Myocyte (in vitro differentiated cells): ENCODE data around the gene CD151. TPM values are rescaled to one million over a fixed set of nuclear protein-coding genes. Genes with fewer than 3 reads are reported as not detected.

Experiments
- DNase-seq: peaks from one replicate; pipeline ENCODE4 v3.0.0-alpha.2; 2012; ENCODE audit warnings: low read depth
- total RNA-seq: library from RNA; depleted of rRNA; stranded (reverse); fragments of >200 nt; gene quantifications from 2 replicates; pipeline ENCODE4 v1.2.3, GENCODE V29; 2014

CD151 gene
- total RNA-seq, 1 donor from 2014 or later = 900 TPM

DNA sequence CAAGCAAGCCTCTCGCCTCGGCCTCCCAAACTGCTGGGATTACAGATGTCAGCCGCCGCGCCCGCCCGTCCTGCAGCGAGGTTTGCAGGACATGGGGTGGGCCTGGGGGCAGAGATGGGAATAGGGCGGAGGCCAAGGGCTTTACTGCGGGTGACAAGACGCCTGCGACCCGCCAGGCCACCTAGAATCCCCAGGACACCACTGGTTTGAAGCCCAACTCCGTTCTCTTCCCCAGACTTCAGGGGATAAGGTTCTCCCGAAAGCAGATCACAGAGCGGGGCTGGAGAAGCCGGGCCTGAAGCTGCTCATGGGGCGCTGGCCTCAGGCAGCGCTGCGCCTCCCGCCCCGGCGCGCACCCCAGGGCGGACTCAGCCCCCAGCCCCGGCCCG, 9.2 kb downstream of the CD151 start:
- no peak for DNase-seq

- DNase-seq = peak; percentile 89
These were observed 9.7 kb downstream of the CD151 start, which contains the start of the genes POLR2L and TSPAN4 for GRCh38 chr11:842370-843002. Gene POLR2L (minus strand): TSS chr11:842529. CDS start chr11:842508, 21 bp downstream. Gene TSPAN4 (plus strand): TSS chr11:842852. CDS start chr11:850305, 7,453 bp downstream.

GRCh38 chr11:843086-843734, 10.5 kb downstream of the CD151 start:
- DNase-seq = no peak

GRCh38 chr11:843818-844692, 11.3 kb downstream of the CD151 start:
- DNase-seq = peak; percentile 91

DNA sequence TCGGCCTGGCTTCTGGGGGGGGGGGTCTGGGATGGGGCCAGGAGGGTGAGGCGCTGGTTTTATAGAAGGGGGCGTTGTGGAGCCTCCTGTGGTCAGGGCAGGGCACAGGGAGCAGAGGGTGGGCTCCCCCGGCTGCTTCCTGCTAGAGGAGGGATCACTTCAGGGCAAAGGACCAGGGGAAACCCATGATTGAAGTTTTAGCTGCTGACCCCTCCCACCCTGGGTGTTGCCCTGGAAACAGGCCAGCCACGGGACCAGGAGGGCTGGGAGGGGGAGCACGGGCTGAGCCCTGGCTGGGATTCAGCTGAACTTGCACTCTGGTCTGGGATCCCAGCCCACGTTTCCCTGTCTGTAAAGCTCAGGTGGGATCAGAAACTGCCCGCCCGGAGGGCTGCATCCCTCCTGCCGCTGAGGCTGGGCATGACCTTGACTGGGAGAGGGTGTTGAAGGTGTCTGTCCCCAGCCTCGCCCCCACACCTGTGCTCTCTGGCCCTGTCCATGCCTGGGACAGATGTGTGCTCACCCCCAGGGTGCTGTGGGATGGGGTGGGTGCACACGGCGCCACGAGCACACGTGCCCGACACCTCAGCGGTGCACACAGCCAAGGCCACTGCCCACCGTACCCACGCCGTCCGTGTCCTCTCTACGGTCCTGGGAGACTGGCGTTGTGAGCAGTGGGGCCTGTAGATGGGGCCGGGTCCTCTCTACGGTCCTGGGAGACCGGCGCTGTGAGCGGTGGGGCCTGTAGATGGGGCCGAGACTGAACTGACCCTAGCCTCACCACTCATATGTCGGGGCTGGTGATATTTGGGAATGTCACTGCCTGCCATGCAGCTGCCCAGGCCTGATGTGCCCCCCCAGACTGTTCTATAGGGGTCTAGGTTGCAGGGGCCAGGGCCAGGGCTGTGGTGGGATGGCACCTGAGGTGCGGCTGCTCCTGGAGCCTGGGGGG, 12.2 kb downstream of the CD151 start:
- peak; percentile 85 for DNase-seq

GRCh38 chr11:845872-846495, 13.2 kb downstream of the CD151 start:
- no peak for DNase-seq

DNA sequence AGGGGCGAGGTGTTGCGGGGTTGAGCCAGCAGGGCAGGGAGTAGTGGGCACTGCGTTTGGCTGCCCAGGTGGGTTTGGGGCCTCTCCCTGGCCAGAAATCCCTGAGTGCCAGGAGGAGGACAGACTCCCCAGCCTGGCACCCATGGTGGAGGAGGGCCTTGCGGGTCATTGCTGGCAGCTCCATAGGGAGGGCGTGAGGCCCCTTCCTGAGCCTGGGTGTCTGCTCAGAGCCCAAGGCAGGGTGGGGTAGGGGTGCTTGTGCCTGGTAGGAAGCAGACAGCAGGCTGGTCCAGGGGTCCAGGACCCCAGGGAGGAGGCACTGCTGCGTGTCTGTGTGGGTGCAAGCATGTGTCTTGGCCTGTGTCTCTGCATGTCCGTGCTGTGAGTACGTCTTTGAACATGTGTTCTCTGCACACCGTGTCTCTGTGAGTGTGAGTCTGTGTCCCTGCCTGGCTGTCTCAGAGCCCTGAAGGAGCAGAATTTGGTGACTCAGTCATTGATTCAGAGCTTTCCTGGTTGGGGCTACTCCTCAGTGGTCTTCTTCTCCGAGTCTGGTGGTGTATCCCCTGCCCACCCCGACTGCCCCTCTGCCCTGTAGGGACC, 13.8 kb downstream of the CD151 start:
- no peak for DNase-seq

GRCh38 chr11:847876-848275, 15.1 kb downstream of the CD151 start:
- DNase-seq = no peak

DNA sequence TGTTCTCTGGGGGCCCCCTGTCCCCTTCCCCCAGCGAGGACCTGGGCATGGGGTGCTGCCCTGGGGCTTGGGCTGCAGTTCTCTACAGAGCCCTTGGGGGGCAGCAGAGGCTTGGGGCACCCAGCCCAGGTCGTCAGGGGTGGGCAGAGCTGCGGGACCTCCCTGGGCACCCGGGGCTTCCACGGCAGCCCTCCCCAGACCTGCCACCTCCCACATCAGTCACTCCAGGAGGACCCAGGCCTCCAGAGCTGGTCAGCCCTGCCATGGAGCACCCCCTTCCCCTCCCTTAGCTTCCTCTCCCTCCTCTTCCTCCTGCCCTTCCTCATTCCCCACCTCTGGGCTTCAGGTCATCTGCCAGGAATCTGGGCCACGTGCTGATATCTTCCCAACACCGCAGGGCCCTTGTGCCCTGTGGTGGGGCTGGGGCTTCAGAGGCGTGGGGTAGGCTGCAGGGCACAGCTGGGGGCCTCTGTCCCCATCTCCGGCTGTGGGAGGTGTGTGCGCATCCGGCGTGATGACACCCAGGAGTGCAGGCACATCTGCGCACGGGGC, 15.7 kb downstream of the CD151 start:
- DNase-seq = no peak

- no peak for DNase-seq
These were observed 16.5 kb downstream of the CD151 start for GRCh38 chr11:849104-849824.

- DNase-seq = no peak
These were observed 17.4 kb downstream of the CD151 start for GRCh38 chr11:849951-850774.

DNA sequence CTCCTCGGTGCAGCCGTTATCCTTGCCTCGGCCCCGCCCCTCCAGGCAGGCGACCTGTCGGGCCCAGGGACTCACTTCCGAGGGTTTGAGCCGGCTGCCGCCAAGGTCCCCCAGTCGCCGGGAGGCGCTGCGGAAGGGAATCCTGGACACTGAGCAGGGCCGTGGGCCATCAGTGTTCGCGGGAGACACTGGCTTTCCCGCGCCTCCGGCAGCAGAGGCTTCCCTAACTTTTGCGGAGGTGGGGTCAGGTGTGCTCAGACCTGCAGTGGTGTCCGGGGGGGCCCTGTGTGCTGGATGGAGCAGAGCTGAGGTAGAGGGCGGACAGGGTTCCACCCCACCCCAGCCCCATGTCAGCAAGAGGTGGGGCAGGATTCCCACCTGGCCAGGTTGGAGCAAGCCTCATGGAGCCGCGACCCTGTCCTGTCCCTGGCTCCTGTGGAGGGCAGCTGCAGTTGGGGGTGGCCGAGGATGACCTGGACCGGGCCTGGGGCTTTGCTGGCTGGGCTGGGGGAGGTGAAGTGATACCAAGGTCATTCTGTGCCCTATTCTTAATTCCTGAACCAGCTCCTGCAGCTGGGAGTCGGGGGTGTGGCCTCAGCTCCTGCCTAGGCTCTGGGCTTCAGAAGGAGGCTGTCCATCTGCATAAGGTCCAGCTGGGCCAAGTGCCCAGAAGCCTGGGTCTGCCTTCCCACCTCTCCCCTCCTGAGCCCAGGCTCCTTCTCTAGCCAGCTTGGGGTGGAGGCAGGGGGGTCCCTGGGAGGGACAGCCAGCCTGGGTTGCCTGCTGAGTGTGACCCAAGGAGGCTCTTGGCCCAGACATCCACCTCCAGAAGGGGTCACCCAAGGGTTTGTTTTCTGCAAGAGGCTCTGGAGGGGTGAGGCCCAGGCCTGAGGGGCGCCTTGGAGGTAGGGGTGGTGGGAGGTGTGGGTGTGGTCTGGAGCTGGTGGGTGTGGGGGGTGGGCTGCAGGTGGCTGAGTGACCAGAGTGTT, 18.3 kb downstream of the CD151 start:
- no peak for DNase-seq

- no peak for DNase-seq
These were observed 20.0 kb downstream of the CD151 start for GRCh38 chr11:852762-853161.

DNA sequence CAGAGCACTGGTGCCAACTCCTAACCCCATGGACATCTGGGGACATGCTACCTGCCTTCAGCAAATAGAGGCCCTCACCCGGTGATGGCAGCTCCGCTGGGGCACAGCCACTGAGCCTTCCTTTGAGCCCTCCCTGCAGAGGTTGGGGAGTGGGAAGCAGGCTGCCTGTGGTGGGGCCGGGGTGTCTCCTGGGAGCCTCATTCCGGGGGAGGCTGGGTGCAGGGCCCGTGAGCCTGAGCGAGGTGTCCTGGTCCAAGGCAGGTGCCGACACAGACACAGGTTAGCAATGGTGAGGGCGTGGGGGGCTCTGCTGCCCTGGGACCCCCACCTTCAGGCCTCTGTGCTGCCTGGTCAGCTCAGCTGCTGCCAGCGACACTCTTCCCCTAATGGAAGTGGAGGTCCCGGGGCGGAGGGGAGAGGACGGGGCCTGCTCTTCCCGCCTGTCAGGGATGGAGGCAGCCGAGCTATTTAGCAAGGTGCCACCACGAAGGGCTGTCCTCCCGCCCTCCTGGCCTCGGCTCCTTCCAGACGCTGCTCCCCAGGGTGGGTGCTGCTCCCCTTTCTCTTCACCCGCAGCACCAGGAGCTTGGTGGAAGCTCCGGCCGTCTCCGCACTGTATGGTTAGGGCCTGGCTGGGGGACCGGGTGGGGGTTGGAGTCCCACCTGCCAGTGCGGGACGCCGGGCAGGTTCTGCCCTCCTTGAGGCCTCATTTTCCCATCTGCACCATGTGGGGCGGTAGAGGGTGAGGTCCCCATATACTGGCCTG, 21.1 kb downstream of the CD151 start:
- DNase-seq = no peak

GRCh38 chr11:854601-855329, 22.0 kb downstream of the CD151 start:
- DNase-seq = no peak
